GM12891 (cell line): ENCODE measurements around the gene CAMKV.

Source experiments
- DNase-seq: peaks from one replicate; pipeline ENCODE4 v3.0.0; 2011; ENCODE audit warnings: low spot score; ENCODE audit not compliant: insufficient read length
- FAIRE-seq: peaks from 2 replicates; lab custom pipeline; 2011; peaks lifted over from hg19 to GRCh38; lab: Jason Lieb, UNC
- PAX5 ChIP-seq: IDR thresholded peaks from 2 replicates; pipeline ENCODE4 v1.6.1; 2011; ENCODE audit warnings: low read length, moderate library complexity, mild to moderate bottlenecking; ENCODE audit not compliant: insufficient read depth, severe bottlenecking
- POLR2A ChIP-seq: IDR thresholded peaks from 2 replicates; pipeline ENCODE4 v1.6.1; 2011; ENCODE audit warnings: low read depth, low read length, control low read depth
- POLR2AphosphoS5 ChIP-seq: IDR thresholded peaks from 2 replicates; pipeline ENCODE4 v1.6.1; 2011; ENCODE audit warnings: low read depth, low read length, control low read depth
- POU2F2 ChIP-seq: IDR thresholded peaks from 2 replicates; pipeline ENCODE4 v1.6.1; 2011; ENCODE audit warnings: low read depth, mild to moderate bottlenecking, control low read depth, low read length, moderate library complexity
- SPI1 ChIP-seq: IDR thresholded peaks from 2 replicates; pipeline ENCODE4 v1.6.1; 2011; ENCODE audit warnings: low read depth, low read length, control low read depth
- TAF1 ChIP-seq: IDR thresholded peaks from 2 replicates; pipeline ENCODE4 v1.6.1; 2011; ENCODE audit warnings: low read depth, low read length, control low read depth

CAMKV gene

DNA sequence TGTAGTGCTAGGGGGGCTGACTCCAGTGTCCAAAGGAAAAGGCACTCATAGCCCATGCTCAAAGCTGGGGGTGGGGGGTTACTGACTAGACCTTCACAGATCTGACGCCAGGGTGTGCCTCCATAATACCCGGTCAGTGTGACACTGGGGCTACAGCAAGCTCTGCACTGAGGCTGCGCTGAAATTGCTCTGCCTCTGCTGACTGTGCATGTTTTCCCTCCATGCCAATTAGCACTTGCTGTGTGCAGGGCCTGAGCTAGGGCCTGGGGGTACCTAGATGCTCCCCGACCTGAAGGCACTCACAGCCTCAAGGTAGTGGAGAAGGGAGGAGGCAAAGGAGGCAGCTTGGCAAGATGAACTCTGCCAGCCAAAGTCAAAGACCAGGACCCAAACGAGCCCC is 5.2 kb downstream of the CAMKV start:
- TF ChIP-seq SPI1: no peak
- no peak for TF ChIP-seq POLR2AphosphoS5
- TF ChIP-seq TAF1: no peak
- TF ChIP-seq PAX5: no peak
- TF ChIP-seq POU2F2: no peak
- TF ChIP-seq POLR2A: no peak
- no peak for FAIRE-seq
- DNase-seq: no peak

DNA sequence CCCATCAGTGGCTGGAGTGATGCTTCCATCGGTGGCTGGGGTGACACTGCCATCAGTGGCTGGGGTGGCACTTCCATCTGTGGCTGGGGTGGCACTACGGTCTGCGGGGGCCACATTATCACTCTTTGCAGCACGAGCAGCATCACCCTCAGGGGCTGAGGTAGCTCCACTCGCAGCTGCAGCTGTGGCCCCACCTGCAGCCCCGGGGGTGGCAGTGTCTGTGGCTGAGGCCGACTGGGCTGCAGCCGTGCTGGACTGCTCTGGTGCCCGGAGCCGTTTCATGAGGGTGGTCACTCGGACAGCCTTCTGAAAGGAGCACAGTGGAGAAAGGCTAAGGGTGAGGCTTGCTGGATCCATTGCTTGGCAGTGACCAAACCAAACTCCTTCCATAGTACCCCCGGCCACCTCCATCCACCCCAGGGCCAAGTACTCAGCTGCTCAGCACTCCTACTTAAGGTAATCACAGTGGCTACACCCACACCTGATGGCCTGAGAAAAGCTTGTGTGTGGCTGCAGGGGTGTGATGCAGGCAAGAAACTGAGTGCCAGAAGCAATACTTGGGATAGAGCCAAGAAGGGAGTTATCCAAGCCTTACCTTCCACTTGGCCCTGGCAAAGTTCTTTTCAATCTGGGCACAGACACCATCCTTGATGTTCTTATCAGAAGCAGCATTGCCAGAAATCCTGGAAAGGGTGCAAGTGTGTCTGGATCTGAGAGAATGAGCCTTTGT is 10.0 kb downstream of the CAMKV start:
- no peak for TF ChIP-seq TAF1
- TF ChIP-seq POLR2A: no peak
- TF ChIP-seq SPI1: no peak
- TF ChIP-seq PAX5: no peak
- TF ChIP-seq POLR2AphosphoS5: no peak
- no peak for TF ChIP-seq POU2F2
- DNase-seq (no peak), FAIRE-seq (no peak)

DNA sequence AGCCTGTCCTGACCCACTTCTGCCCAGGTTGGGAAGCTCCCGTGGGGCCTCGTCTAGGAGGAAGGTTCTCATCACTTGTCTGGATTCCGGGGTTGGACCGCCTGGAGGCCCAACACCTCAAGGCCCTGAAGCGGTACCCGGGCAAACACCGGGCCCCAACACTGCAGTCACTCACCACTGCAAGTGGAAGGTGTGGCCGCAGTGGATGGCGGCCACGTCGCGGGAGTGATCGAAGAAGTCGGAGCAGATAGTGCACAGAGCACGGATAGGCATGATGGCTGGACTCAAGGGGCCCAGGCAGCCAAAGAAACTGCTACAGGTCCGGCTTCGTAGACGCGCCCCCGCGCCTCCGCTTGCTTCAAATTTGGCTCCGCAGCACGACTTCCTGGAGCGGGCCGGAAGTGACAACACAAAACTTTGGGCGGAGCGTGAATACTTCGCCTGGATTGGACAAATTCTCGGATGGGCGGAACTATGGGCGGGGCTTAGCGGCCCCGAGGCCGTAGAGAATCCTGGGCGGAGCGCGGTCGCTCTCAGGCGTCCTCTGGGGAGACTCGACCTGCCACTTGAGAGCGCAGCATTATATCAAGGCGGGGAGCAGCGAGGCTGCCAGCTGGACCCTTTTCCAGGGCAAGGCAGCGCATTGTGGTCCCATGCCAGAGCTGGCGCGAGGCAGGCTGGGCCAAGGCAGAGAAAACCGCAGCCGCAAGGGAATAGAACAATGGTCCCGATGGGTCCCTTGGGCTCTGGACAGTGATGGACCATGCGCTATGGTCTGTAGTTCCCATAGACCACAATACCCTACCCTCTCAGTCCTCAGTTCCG is 13.3 kb downstream of the CAMKV start, which contains the start of gene TRAIP:
TRAIP (minus strand) TSS at position 384 of the 825 bp plus-strand sequence; CDS start at position 273, 111 bp downstream.
- DNase-seq: peak; percentile 97

DNA sequence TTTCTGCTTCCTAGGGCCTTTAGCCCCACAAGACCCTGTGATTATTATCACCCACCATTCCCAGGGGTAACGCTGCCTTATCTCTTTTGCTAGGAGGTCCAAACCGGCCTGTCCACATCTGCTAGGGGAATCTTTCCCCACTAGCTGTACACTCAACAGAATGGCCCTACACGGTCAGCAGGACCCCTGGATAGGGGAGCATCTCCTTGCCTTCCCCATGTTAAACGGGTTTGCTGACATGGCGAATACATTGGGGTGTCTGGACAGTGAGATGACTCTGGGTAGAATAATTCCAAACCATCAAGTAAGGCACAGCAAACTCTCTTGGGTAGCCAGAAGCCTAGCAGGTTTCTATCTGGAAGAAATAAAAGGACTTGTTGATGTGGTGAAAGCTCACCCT is 14.0 kb downstream of the CAMKV start:
- DNase-seq: no peak
- FAIRE-seq: no peak
- TF ChIP-seq TAF1 (no peak), SPI1 (no peak), POLR2AphosphoS5 (no peak), PAX5 (no peak), POU2F2 (no peak), POLR2A (no peak)

More for the DNA sequence above, 13.3 kb downstream of the CAMKV start, which contains the start of gene TRAIP:
- FAIRE-seq: peak; percentile 99
- TF ChIP-seq POLR2A (peak; percentile 49; the same call in 1 of the 2 replicates), TAF1 (no peak), POLR2AphosphoS5 (0 out of 2 replicates have a peak, but pooled peaks have one; percentile 27), SPI1 (no peak), PAX5 (no peak), POU2F2 (0 out of 2 replicates have a peak, but pooled peaks have one; percentile 26)

DNA sequence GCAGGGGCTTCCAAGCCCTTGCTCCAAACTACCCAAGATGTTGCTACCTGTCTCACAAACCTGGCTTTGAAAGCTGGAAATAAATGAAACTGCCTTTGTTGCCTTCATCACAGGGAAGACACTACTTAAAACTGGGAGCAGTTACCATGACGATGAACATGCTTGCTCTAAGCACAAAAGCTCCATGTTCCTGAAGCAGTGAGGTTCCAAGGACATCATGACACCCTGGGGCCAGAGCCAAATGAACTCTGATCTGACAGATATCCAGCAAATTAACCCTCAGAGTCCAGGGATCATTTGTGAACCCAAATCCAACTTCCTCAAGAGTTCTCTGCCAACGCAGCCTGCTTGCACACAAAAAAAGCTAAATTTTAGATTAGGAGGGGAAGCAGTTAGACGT is 24.0 kb downstream of the CAMKV start:
- DNase-seq: no peak
- TF ChIP-seq POLR2AphosphoS5 (no peak), POLR2A (no peak), POU2F2 (no peak), SPI1 (no peak), PAX5 (no peak), TAF1 (no peak)
- no peak for FAIRE-seq

DNA sequence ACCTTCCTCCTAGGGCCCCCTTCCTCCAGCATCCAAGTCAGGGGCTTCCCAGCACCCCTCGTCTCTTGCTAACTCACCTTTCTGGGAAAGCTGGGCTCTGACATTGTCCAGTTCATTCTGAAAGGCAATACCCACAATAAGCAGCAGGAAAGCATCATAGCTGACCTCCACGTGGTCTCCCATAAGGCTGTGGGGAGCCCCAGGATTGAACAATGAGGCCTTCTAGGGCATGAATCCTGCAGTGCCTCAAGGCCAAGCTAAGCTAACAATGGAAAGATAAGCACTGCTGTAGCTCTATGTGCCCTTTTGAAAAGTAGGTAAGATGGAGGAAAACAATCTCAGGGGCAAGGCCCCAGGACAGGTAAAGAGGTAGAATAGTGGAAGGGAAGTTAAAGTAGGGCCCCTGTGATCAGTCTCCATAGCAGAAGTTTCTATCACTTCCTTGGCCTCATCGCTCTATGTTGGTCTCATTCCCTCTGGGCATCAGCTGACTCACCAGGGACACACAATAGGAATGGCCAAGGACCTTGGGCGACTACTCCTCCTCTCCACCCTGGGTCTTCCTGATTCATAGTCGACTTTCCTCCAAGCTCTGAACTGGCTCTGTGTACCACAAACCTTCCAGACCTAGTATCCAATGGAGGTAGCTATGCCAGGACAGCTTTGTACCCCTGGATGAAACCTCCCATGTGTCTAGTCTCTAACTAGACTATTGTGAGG is 25.1 kb downstream of the CAMKV start:
- TF ChIP-seq SPI1 (no peak), POU2F2 (no peak), PAX5 (no peak), POLR2AphosphoS5 (no peak), TAF1 (no peak), POLR2A (no peak)
- no peak for DNase-seq
- FAIRE-seq: no peak

DNA sequence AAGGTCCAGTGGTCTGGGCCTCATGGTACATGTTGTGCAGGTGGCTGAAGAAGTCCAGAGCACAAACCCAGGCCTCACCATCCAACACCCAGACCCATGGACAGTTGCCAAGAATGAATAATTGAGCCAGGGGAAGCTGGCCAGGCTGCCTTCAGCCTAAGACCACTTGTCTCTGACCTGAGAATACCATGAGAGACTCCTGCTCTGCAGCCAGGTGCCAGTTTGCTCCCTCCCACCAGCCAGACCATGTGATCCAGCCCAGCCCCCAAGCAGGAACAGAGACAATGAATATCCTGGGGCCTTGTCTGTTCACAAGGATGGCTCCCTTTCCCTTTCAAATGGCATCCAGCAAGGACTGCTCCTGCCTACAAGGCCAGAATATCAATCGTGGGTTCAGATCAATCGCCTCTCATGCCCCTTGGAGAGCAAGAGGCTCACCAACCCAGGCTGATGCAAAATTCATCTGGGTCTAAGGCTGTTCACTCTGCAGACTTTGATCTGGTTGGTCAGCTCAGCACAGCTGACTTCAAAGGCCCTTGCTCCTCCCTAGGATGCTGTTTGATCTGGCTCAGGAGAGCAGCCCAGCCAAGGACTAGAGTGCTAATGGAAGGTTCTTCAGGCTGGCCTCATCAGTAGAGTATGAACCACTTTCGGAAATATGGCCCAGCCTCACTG is 26.7 kb downstream of the CAMKV start:
- FAIRE-seq: no peak

DNA sequence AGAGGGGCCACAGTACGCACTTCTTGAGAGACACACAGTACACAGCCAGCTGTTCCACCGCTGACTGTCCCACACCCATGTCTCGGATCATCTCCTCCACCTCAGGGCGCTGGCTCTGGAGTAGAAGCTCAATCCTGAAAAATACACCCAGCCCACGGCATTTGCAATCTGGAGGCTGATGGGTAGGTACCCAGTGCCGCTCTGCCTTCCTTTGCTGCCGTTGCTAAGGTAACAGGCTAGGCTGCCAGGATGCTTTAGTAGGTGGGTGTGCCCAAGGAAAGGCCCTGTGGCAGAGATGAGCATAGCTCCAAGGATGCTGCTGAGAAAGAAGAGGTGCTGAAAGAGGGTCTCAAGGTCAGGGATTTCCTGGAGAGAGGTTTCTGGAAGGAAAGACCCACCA is 27.9 kb downstream of the CAMKV start:
- FAIRE-seq (no peak), DNase-seq (no peak)
- TF ChIP-seq POU2F2 (no peak), PAX5 (no peak), TAF1 (no peak), POLR2A (no peak), SPI1 (no peak), POLR2AphosphoS5 (no peak)

More for the DNA sequence above, 26.7 kb downstream of the CAMKV start:
- DNase-seq: no peak
- TF ChIP-seq TAF1 (no peak), POLR2AphosphoS5 (no peak), POLR2A (no peak)
